Osteoblast (primary cell): Measurements from ENCODE around the gene KRT81. TPM values are rescaled to one million over a fixed set of nuclear protein-coding genes. Genes with fewer than 3 reads are reported as not detected.

ENCODE experiments used
- DNase-seq: peaks from one replicate; pipeline ENCODE4 v3.0.0; 2011; ENCODE audit warnings: low spot score, mixed read lengths; ENCODE audit not compliant: insufficient read length; ENCODE audit errors: missing footprints
- H2AFZ ChIP-seq: 2 replicates; pipeline ENCODE4 v1.6.0; 2011; ENCODE audit warnings: mild to moderate bottlenecking, low read length
- H3K27ac ChIP-seq: 2 replicates; pipeline ENCODE4 v1.5.1; 2011; ENCODE audit warnings: mild to moderate bottlenecking, low read depth, low read length, moderate library complexity
- H3K27me3 ChIP-seq: 2 replicates; pipeline ENCODE4 v1.6.0; 2012; ENCODE audit warnings: mild to moderate bottlenecking, control low read depth, inconsistent platforms, low read length, moderate library complexity; ENCODE audit not compliant: insufficient read depth
- H3K36me3 ChIP-seq: 2 replicates; pipeline ENCODE4 v1.5.1; 2011; ENCODE audit warnings: mild to moderate bottlenecking, low read length, control low read depth, moderate library complexity; ENCODE audit not compliant: insufficient read depth
- H3K4me1 ChIP-seq: 2 replicates; pipeline ENCODE4 v1.5.1; 2011; ENCODE audit warnings: mild to moderate bottlenecking, low read length, control low read depth, moderate library complexity; ENCODE audit not compliant: insufficient read depth
- H3K4me2 ChIP-seq: 2 replicates; pipeline ENCODE4 v1.6.0; 2011; ENCODE audit warnings: mild to moderate bottlenecking, low read length; ENCODE audit not compliant: insufficient read depth
- H3K4me3 ChIP-seq: fragments of 200-600 bp; sonication (generic); 3 replicates; pipeline ENCODE4 v1.5.1; 2012; ENCODE audit warnings: mild to moderate bottlenecking, low read length, inconsistent platforms; ENCODE audit not compliant: insufficient read depth
- H3K79me2 ChIP-seq: 2 replicates; pipeline ENCODE4 v1.6.0; 2012; ENCODE audit warnings: mild to moderate bottlenecking, low read length, control low read depth, inconsistent platforms; ENCODE audit not compliant: insufficient read depth
- H3K9me3 ChIP-seq: 2 replicates; pipeline ENCODE4 v1.5.1; 2011; ENCODE audit warnings: low read depth, low read length, control low read depth
- H4K20me1 ChIP-seq: 2 replicates; pipeline ENCODE4 v1.6.0; 2012; ENCODE audit warnings: mild to moderate bottlenecking, low read length, control low read depth; ENCODE audit not compliant: insufficient read depth
- total RNA-seq: library from RNA; depleted of rRNA; stranded (reverse); fragments of >200 nt; gene quantifications from 2 replicates; pipeline ENCODE4 v1.2.3, GENCODE V29; 2012
- TF ChIP-seq, protein P1 (sequence below): IDR thresholded peaks from 2 replicates; pipeline ENCODE4 v1.5.1; 2011; ENCODE audit warnings: mild to moderate bottlenecking, low read depth, low read length, moderate library complexity; ENCODE audit errors: extremely low read depth

The KRT81 gene
- total RNA-seq, 1 donor: not detected

DNA sequence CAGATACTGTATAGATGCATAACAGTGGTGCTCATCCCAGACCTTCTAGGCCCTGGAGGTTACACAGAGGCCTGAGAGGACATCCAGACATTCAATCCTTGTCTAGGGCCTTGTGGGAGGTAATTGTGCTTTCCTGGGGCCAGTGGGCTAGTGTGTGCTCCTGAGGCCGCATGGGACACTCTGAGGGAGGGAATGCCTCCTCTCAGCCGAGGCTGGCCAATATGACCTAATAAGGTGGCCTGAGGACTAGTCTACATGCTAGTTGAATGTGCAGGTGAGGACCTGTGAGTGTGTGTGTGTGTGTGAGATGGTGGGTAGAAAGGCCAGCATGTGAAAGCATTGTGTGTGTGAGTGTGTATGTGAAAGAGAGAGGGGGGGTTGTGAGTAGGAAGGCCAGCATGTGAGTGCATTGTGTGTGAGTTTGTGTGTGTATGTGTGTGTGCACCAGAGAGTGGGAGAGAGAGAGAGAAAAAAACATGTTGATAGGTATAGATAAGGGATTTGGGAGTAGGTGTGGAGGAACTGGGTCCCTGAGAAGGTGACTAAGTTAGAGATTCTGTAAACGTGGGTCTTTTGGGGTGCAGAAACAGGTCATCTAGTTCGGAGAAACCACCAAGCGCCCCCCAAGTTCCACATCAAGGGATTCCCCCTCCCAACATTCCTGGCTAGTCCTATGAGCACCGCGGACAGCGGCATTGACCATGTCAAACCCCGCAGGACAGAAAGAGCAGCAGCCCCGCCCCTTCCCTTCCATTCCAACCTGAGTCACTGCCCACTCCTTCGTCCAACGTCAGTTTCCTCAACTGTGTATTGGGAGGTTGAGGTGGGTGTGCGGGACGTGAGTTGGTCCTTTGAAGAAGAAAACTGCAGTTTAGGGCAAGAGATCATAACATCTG, 9.7 kb upstream of the KRT81 start:
- H3K79me2 ChIP-seq: no peaks in the 10 kb centered on the region
- H3K4me1 ChIP-seq: no peaks in the 10 kb centered on the region
- no peaks in the 10 kb centered on the region for H4K20me1 ChIP-seq
- no peak for DNase-seq
- H3K4me3 ChIP-seq: no peak overlapping the region
- no peak overlapping the region for H3K27ac ChIP-seq
- H3K4me2 ChIP-seq: no peak overlapping the region
- peaks cover 12% of the 10 kb centered on the region for H3K27me3 ChIP-seq
- H3K36me3 ChIP-seq: no peaks in the 10 kb centered on the region
- no peak overlapping the region for H2AFZ ChIP-seq
- TF ChIP-seq, protein P1, sequence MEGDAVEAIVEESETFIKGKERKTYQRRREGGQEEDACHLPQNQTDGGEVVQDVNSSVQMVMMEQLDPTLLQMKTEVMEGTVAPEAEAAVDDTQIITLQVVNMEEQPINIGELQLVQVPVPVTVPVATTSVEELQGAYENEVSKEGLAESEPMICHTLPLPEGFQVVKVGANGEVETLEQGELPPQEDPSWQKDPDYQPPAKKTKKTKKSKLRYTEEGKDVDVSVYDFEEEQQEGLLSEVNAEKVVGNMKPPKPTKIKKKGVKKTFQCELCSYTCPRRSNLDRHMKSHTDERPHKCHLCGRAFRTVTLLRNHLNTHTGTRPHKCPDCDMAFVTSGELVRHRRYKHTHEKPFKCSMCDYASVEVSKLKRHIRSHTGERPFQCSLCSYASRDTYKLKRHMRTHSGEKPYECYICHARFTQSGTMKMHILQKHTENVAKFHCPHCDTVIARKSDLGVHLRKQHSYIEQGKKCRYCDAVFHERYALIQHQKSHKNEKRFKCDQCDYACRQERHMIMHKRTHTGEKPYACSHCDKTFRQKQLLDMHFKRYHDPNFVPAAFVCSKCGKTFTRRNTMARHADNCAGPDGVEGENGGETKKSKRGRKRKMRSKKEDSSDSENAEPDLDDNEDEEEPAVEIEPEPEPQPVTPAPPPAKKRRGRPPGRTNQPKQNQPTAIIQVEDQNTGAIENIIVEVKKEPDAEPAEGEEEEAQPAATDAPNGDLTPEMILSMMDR: no peak
- H3K9me3 ChIP-seq: no peaks in the 10 kb centered on the region

DNA sequence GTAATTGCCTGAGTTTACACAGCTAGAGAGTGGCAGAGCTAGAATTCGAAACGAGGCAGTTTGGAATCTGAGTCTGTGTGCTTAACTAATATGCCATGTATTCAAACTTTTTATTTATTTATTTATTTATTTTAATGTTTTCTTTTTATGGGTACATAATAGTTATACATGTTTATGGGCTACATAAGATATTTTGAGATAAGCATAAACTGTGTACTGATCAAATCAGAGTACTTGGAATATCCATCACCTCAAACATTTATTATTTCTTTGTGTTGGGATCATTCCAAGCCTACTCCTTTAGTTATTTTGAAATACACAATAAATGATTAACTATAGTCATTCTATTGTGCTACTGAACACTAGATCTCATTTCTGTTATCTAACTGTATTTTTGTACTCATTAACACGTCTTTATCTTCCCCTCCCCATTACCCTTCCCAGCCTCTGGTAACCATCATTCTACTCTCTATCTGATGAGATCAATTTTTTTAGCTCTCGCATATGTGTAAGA, 7.4 kb upstream of the KRT81 start:
- Histone ChIP-seq H4K20me1 (no peaks in the 10 kb centered on the region), H3K4me1 (no peaks in the 10 kb centered on the region), H3K9me3 (no peaks in the 10 kb centered on the region), H3K79me2 (no peaks in the 10 kb centered on the region), H3K4me2 (no peak overlapping the region), H3K27ac (no peak overlapping the region), H2AFZ (no peak overlapping the region), H3K36me3 (no peaks in the 10 kb centered on the region), H3K27me3 (peaks cover 12% of the 10 kb centered on the region), H3K4me3 (no peak overlapping the region)
- DNase-seq: no peak
- TF ChIP-seq, protein P1: no peak

DNA sequence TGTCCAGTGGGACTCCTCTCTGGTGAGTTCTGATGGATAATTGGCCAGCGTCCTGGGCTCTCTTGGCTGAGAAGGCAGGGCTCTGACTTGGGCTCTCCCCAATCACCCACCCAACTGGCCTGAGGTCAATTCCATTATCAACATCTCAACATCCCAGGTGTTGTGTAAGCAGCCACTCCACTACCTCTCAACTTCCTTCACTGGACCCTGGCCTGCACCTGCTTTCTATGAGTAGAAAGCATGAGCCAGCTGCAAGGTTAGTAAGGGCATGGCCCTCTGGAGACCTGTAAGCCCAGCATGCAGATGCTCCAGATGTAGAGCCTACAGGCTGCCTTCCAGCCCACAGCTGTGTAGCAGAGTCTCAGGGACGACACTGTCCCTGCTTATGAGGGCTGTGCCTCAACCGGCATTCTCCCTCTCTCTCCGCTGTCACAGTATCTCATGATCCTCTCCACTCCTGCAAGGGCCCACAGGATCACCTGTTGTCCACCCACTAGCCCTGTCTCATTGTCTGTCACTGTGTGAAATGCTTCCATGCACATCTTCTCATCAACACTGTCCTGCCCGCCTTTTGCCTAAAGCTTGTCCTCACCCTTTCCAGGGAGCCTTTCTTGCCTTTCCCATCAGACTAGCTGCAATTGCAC, 5.4 kb upstream of the KRT81 start:
- H3K27me3 ChIP-seq: peaks cover 12% of the 10 kb centered on the region
- no peak overlapping the region for H3K4me2 ChIP-seq
- no peaks in the 10 kb centered on the region for H3K36me3 ChIP-seq
- H3K4me3 ChIP-seq: no peak overlapping the region
- TF ChIP-seq, protein P1: no peak
- no peak overlapping the region for H2AFZ ChIP-seq
- H4K20me1 ChIP-seq: no peaks in the 10 kb centered on the region
- no peak for DNase-seq
- H3K4me1 ChIP-seq: no peaks in the 10 kb centered on the region
- H3K9me3 ChIP-seq: no peaks in the 10 kb centered on the region
- no peak overlapping the region for H3K27ac ChIP-seq
- H3K79me2 ChIP-seq: no peaks in the 10 kb centered on the region

DNA sequence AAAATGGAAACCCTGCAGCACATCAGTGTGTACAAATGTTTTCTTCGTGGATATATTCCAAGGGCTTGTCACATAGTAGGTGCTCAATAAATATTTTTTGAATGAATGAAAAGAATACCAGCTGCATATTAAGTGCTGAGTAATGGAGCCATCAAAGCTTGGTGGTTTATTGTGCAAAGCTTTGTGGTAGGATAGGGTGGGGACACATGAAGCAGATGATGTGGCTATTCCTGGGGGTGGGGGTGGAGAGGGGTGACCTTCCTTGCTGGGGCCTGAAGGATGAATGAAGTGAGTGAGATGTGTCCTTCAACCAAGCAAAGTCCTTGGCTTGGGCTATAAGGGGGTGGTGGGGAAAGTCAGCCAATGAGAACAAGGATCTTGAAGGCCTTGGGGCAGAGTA, 4.3 kb upstream of the KRT81 start:
- no peaks in the 10 kb centered on the region for H4K20me1 ChIP-seq
- DNase-seq: no peak
- TF ChIP-seq, protein P1: no peak
- no peak overlapping the region for H3K27ac ChIP-seq
- H2AFZ ChIP-seq: no peak overlapping the region
- no peak overlapping the region for H3K4me2 ChIP-seq
- H3K9me3 ChIP-seq: no peaks in the 10 kb centered on the region
- no peaks in the 10 kb centered on the region for H3K4me1 ChIP-seq
- H3K27me3 ChIP-seq: peaks cover 10% of the 10 kb centered on the region
- no peaks in the 10 kb centered on the region for H3K36me3 ChIP-seq
- H3K4me3 ChIP-seq: no peak overlapping the region
- no peaks in the 10 kb centered on the region for H3K79me2 ChIP-seq
